Stimulated activated CD4-positive, alpha-beta T cell treated with anti-CD3 and anti-CD28 coated beads, Interleukin-4, amount 100 ng/mL, for 4 hours (primary cell): Measurements from ENCODE around the gene ACAA1.
"Not testable (repeated sequence)": the region's sequence is repeated elsewhere in the genome, so short reads cannot be mapped to it uniquely, and the experiment has no call there.

Experiments
- DNase-seq, 2 experiments: peaks; one replicate each; pipeline ENCODE4 v3.0.0-alpha.2; 2020

The ACAA1 gene

GRCh38 chr3:38153221-38153620 is 16.3 kb upstream of the ACAA1 start:
- DNase-seq, result no peak

GRCh38 chr3:38152609-38153008 is 15.7 kb upstream of the ACAA1 start:
- DNase-seq, result no peak

- DNase-seq, result no peak
These were observed 14.8 kb upstream of the ACAA1 start for GRCh38 chr3:38151667-38152265.

- DNase-seq, result no peak
These were observed 14.0 kb upstream of the ACAA1 start for GRCh38 chr3:38150780-38151528.

GRCh38 chr3:38149708-38150107 is 12.8 kb upstream of the ACAA1 start:
- no peak for DNase-seq

- DNase-seq, result no peak
These were observed 11.5 kb upstream of the ACAA1 start for GRCh38 chr3:38148311-38148882.

- no peak for DNase-seq
These were observed 10.5 kb upstream of the ACAA1 start for GRCh38 chr3:38147421-38147820.

- no peak for DNase-seq
These were observed 9.6 kb upstream of the ACAA1 start for GRCh38 chr3:38146504-38146903.

GRCh38 chr3:38143511-38143910 is 6.6 kb upstream of the ACAA1 start:
- DNase-seq, result no peak

- DNase-seq, result no peak
These were observed 6.0 kb upstream of the ACAA1 start for GRCh38 chr3:38142959-38143358.

GRCh38 chr3:38141952-38142273 is 5.0 kb upstream of the ACAA1 start:
- DNase-seq, result no peak

- DNase-seq, result no peak
These were observed 4.4 kb upstream of the ACAA1 start for GRCh38 chr3:38141173-38141951.

- no peak for DNase-seq
These were observed 3.6 kb upstream of the ACAA1 start for GRCh38 chr3:38140326-38141172.

GRCh38 chr3:38139652-38140051 is 2.7 kb upstream of the ACAA1 start:
- no peak for DNase-seq

GRCh38 chr3:38139191-38139590 is 2.3 kb upstream of the ACAA1 start:
- no peak for DNase-seq

GRCh38 chr3:38138349-38139190 is 1.6 kb upstream of the ACAA1 start, which contains the start of gene MYD88:
Gene MYD88 (plus strand): TSS chr3:38138661. CDS start chr3:38138701, 40 bp downstream.
- DNase-seq, result peak; percentile 80 to 84

- DNase-seq, result peak in 1 of 2 experiments; percentile 10
These were observed 855 bp upstream of the ACAA1 start for GRCh38 chr3:38137615-38138348.

- DNase-seq, result no peak
These were observed 542 bp downstream of the ACAA1 start for GRCh38 chr3:38136393-38136776.

GRCh38 chr3:38135621-38136277 is 1.2 kb downstream of the ACAA1 start:
- not testable (repeated sequence) for DNase-seq

GRCh38 chr3:38134517-38135143 is 2.3 kb downstream of the ACAA1 start:
- DNase-seq, result not testable (repeated sequence)
